PC-3 (cell line): ENCODE data around the gene LRP10.

ENCODE experiments used
- EZH2phosphoT487 ChIP-seq: fragments of 300-600 bp; sonication (generic); IDR thresholded peaks from 2 replicates; pipeline ENCODE4 v1.6.1; 2018; ENCODE audit warnings: mild to moderate bottlenecking, antibody characterized with exemption, low read length, borderline replicate concordance
- TF ChIP-seq, protein P1 (sequence below): fragments of 300-600 bp; sonication (generic); conservative IDR thresholded peaks from 2 replicates; pipeline ENCODE4 v1.5.1; 2017; ENCODE audit warnings: antibody characterized with exemption, low read depth, mild to moderate bottlenecking, low read length

- TF ChIP-seq, protein P1, sequence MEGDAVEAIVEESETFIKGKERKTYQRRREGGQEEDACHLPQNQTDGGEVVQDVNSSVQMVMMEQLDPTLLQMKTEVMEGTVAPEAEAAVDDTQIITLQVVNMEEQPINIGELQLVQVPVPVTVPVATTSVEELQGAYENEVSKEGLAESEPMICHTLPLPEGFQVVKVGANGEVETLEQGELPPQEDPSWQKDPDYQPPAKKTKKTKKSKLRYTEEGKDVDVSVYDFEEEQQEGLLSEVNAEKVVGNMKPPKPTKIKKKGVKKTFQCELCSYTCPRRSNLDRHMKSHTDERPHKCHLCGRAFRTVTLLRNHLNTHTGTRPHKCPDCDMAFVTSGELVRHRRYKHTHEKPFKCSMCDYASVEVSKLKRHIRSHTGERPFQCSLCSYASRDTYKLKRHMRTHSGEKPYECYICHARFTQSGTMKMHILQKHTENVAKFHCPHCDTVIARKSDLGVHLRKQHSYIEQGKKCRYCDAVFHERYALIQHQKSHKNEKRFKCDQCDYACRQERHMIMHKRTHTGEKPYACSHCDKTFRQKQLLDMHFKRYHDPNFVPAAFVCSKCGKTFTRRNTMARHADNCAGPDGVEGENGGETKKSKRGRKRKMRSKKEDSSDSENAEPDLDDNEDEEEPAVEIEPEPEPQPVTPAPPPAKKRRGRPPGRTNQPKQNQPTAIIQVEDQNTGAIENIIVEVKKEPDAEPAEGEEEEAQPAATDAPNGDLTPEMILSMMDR, result no peak
- TF ChIP-seq EZH2phosphoT487, result no peak
Measured at GRCh38 chr14:22870811-22871223, 723 bp upstream of the LRP10 start.
